ENCODE measurements around the gene PLCL1.
"Not testable (repeated sequence)": the region's sequence is repeated elsewhere in the genome, so short reads cannot be mapped to it uniquely, and the experiment has no call there.

PLCL1 gene

GRCh38 chr2:198177040-198177439 is 372.6 kb downstream of the PLCL1 start:
- DNase-seq (ENCODE audit: low read depth in 3 of 3), result no peak

GRCh38 chr2:198178766-198179165 is 374.4 kb downstream of the PLCL1 start:
- DNase-seq (ENCODE audit: low read depth in 3 of 3), result no peak

DNA sequence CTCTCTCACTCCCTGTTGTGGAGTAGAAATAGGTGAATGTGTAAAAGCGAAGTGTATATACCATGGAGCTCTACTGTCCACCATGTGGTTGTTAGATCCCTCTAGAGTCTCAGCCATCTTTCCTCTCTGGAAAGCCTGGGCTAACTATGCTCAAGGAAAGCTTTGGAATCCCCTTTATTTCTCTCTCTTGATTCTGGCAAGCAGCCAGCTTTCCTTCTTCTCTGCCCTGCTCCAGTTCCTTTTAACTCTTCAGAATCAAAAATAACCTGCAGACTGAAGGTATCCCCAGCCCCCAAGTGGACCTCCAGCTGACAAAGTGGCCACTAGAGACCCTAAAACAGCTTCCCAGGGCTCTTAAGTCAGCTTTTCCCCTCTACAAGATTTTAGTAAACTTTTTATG is 381.9 kb downstream of the PLCL1 start:
- no peak for DNase-seq (ENCODE audit: low read depth in 3 of 3)

GRCh38 chr2:198187841-198188240 is 383.4 kb downstream of the PLCL1 start:
- DNase-seq (ENCODE audit: low read depth in 3 of 3), result no peak

DNA sequence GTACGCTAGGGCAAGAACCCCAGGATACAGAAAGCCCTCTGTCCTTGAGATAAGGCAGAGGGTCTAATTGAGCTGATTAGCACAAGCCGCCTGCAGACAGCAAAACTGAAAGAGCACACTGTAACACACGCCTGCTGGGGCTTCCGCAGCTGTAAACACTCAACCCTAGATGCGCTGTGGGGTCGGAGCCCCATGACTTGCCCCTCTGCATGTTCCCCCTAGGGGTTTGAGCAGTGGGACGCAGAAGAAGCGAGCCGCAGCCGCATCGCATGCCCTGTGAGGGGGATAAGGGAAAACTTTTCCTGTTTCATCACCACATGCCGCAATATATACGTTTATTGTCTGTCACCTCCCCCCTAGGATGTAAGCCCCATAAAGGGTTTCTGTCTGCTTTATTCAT is 384.6 kb downstream of the PLCL1 start:
- DNase-seq (ENCODE audit: low read depth in 3 of 3), result no peak

GRCh38 chr2:198191651-198192050 is 387.3 kb downstream of the PLCL1 start:
- no peak for DNase-seq (ENCODE audit: low read depth in 3 of 3)

DNA sequence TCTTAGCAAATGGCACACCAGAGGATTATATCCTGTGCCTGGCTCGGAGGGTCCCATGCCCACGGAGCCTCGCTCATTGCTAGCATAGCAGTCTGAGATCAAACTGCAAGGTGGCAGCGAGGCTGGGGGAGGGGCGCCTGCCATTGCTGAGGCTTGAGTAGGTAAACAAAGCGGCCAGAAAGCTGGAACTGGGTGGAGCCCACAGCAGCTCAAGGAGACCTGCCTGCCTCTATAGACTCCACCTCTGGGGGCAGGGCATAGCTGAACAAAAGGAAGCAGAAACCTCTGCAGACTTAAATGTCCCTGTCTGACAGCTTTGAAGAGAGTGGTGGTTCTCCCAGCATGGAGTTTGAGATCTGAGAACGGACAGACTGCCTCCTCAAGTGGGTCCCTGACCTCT is 392.2 kb downstream of the PLCL1 start:
- not testable (repeated sequence) for DNase-seq (ENCODE audit: low read depth in 3 of 3)
